Measurements from ENCODE around the gene CACNA2D3.

The CACNA2D3 gene

GRCh38 chr3:54918516-54918915 is 796.2 kb downstream of the CACNA2D3 start:
- no peak for DNase-seq (ENCODE audit: low spot score)

- DNase-seq (ENCODE audit: low spot score): no peak
Measured at GRCh38 chr3:54928046-54928770, 805.9 kb downstream of the CACNA2D3 start, which contains the start of gene LRTM1. Gene LRTM1, minus strand, starts transcription at chr3:54928059. Its CDS starts 148 bp downstream, at chr3:54927911.

GRCh38 chr3:54931182-54931581 is 808.8 kb downstream of the CACNA2D3 start:
- DNase-seq (ENCODE audit: low spot score): no peak

- no peak for DNase-seq (ENCODE audit: low spot score)
Measured at GRCh38 chr3:54932606-54933005, 810.3 kb downstream of the CACNA2D3 start.

- no peak for DNase-seq (ENCODE audit: low spot score)
Measured at GRCh38 chr3:54935869-54936268, 813.5 kb downstream of the CACNA2D3 start.

GRCh38 chr3:54936561-54936960 is 814.2 kb downstream of the CACNA2D3 start:
- DNase-seq (ENCODE audit: low spot score): no peak

DNA sequence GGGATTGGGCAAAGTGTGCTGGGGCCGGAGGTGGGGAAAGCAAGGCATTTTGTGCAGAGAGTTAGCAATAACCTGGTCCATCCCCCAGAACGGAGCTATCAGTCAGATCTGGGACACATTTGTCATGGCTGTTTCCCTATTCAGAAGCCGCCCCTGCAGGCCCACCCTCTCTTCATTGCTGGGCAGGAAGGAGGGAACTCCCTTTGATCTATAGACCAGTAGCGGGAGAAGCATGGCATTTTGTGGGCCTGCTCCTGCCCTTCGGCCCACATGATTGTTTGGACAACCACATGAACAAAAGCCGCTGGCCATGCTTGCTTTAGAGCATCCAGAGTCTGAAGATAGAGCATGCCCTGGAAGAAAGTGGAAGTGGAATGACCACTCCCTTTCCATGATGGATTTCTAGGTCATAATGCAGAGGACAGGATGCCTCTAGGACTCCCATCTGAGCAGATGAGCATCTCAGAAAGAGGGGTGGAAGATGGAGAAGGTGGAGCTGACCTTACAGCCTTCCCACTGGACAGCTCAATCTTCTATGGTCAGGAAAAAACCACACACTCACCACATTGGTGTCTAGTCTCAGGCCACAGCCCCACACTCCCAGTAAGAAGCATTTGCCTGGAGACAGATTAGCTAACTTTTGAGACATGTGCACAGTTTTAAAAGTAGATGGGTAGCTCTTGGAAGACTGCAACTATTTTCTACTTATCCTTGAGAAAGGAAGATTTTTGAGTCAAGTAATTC is 817.4 kb downstream of the CACNA2D3 start:
- DNase-seq (ENCODE audit: low spot score): peak; percentile 21

DNA sequence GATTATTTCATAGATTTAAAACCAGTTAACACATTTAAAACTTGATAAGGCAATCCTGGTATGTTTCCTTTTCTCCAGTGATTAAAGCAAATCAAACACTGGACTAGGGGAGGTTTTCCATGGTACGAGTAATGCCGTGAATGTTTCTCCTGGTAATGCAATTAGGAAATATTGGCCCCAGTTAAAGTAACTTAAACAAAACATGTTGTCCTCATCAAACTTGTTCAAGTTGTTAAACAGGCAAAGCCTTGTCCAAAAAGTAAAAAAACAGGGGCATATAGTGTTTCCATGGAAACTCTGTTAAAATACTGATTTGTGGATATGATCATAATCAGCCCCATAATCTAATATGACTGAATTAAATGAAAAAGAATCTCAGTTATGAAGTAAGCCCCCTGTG is 818.6 kb downstream of the CACNA2D3 start:
- DNase-seq (ENCODE audit: low spot score): no peak

DNA sequence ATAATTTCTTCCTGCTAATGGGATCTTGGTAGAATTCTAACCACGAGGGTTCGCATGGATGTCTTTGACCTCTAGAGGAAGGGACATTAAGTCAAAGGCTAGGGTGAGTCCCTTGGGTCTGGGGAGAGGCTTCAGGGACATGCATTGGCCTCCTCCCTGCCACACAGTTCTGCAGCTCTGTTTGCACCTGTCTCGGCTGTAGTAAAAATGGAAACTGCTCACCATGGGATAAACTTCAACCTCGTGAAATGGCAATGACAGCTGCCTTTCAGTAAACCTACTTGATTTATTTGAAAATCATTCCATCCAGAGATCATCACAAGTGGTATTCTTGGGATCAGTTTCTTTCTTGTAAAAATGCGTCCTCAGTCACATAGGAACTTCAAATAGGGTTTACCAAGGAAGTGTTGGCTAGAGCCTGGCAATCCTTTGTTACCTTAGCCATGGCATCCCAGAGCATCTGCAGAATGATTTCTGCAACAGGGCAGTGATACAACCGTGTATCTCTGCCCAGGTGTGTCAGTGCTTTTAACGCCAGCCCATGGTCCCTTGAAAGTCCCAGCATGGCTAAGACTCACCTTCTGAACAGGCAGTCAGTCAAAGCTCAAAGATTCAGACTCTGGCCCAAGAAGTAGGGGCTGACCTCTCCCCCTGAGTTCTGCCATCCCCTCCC is 819.5 kb downstream of the CACNA2D3 start:
- no peak for DNase-seq (ENCODE audit: low spot score)

- DNase-seq (ENCODE audit: low spot score): no peak
Measured at GRCh38 chr3:54949491-54950044, 827.2 kb downstream of the CACNA2D3 start.

DNA sequence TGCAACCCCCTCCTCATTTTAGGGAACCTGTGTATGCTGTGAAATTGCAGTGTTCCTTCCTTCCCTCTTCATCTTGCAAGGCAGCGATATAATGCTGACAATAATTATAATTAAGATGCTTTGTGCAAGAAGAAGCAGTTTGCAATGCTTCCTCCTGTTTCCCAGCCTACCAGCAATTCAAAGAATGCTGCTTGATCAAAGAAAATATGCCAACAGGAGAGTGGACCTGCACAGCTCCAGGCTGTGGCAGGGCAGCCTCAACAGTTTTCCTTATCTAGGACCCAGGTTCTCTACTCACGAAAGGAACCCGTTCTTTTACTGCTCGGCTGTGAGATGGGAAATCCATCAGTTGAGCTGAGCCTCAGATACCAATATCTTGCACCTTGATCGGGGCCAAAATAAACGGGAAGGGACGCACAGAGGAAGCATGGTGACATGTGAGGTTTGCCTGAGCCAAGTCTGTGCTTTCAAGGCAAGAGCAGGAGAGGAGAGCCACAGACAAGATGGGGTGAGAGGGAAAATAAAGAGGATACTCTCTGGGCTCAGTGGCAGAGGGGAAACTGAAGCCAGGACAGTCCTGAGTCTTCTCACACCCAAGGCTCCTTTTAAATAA is 828.1 kb downstream of the CACNA2D3 start:
- no peak for DNase-seq (ENCODE audit: low spot score)

GRCh38 chr3:54951405-54951804 is 829.1 kb downstream of the CACNA2D3 start:
- peak; percentile 79 for DNase-seq (ENCODE audit: low spot score)

DNA sequence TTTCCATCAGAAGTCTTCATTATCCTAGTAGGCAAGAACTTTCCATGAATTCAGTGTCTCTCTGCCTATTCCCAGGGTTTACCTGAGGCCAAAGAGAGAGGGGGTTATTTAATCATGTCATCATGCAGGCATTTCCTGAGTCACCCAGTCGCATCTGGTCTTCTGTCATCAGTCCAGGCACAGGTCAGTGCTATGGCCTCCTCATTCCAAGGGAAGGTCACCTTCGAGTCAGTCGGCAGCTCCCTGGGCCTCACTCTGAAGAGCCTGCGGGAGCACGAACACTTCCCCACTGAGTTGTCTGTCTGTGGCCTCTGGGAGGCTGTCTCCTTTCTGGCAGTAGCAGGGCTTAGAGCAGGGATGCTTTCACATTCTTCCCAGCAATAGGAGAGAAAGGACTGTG is 831.7 kb downstream of the CACNA2D3 start:
- peak; percentile 92 for DNase-seq (ENCODE audit: low spot score)

DNA sequence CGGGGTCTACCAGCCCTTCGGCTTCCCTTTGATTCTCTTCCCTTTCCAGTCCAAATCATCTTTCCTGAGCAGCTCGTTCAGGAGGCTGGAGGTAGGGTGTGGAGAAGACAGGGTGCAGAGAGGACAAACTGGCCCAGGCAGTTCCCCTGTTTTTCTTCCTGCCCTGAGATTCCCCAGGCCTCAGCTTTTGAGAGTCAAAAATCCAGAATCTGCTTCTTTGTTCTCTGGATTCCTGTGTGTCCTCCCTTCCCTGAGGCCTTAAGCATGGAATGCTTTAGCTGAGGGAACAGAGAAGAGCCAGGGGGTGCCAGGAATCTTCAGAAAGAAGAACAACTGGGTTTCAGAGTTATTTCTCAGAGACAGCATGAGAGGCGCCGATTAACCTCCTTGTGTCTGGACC is 832.2 kb downstream of the CACNA2D3 start:
- no peak for DNase-seq (ENCODE audit: low spot score)

GRCh38 chr3:54955496-54955895 is 833.1 kb downstream of the CACNA2D3 start:
- DNase-seq (ENCODE audit: low spot score): no peak

DNA sequence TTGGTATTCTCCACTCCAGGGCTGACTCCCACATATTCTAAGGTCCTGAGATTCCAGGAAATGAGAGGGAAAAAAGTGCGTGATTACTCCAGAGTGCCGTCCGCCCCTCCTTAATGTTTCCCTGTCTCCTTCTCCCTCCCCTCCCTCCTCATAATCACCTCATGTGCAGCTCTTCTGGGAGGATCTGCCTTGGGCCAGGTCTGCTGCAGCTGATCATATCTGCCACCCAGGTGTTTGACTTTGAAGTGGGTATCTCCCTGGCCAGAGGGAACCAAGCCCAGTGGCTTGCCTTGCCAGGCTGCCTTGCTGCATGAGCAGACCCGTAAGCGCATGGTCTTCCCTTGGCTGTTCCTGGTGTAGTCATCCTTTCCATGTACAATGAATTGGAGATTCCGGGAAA is 833.6 kb downstream of the CACNA2D3 start:
- DNase-seq (ENCODE audit: low spot score): no peak

- peak; percentile 40 for DNase-seq (ENCODE audit: low spot score)
Measured at GRCh38 chr3:54957711-54958110, 835.4 kb downstream of the CACNA2D3 start.

DNA sequence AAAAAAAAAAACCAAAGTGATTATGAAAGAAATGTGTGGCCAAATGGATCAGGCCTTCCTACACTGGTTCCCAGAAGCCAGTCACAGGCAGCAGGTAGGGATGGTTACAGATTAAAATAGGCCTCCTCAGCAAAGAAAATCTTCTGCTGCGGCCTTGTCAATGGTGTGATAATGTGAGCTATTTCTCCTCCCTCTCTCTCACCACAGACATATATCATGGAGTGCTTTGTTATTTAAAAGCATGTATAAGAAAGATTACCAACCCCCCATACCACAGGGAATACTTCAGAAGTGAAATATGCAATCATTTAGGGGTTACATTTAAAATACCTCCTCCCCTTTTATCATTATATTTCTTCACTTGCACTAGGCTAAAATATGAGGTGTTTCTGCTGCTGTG is 837.7 kb downstream of the CACNA2D3 start:
- no peak for DNase-seq (ENCODE audit: low spot score)

DNA sequence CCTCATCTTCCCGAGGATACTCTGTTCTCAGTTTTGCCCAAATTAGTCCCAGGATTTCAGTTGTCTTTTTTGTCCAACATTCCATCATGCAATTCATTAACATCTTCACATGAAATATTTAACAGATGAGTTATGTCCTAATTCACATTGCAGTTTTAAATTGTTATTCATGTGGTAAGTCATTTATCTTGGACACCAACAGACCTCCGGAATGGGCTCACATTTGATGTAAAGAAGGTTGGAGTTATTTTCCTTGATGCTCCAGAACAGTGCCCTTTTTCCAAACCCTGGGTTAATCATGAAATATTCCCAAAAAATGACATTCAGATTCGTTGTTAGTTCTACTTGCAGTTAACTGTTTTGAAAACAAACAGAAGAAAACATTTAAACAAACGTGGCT is 838.3 kb downstream of the CACNA2D3 start:
- peak; percentile 39 for DNase-seq (ENCODE audit: low spot score)

DNA sequence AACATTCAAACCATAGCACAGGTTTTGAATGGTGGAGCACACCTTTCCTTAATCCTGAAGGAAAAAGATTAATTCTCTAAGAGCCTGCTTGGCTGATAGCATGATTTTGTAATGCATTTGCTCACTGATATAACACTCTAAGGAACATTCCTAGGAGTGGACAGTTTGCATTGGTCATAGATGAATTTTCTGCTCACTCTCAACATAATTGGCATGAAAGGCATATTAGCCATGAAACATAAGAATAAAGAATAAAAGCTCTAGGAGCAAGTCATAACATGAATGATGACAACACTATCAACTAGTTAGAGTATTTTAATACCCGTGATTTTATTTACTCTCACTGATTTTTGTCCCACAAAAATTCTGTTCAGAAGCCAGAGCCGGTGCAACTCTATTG is 839.8 kb downstream of the CACNA2D3 start:
- no peak for DNase-seq (ENCODE audit: low spot score)

GRCh38 chr3:54963641-54964040 is 841.3 kb downstream of the CACNA2D3 start:
- no peak for DNase-seq (ENCODE audit: low spot score)

DNA sequence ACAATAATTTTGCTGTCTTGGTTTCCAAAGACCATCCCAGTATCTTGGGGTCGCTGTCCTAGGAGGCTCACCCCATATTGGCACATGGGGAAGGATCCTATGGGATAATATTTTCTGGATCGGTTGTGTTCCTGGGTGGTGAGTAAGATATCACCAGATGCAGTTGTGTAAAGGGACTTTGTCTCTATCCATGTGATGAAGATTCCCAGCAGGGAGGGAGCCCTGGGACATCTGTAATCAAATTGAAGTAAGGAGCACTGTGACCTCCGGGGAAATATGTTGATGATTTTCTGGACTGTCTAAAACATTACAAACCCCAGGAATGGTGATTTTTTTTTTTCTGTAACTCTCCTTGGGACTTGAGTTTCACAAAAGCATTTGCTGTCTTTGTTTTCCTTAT is 841.7 kb downstream of the CACNA2D3 start:
- no peak for DNase-seq (ENCODE audit: low spot score)
